COLO668 (cell line): ENCODE data around the gene USP37.

Source experiments
- DNase-seq: peaks from one replicate; lab custom pipeline; 2025; ENCODE audit not compliant: unreplicated experiment; lab: John Stamatoyannopoulos, UW

Gene USP37

DNA sequence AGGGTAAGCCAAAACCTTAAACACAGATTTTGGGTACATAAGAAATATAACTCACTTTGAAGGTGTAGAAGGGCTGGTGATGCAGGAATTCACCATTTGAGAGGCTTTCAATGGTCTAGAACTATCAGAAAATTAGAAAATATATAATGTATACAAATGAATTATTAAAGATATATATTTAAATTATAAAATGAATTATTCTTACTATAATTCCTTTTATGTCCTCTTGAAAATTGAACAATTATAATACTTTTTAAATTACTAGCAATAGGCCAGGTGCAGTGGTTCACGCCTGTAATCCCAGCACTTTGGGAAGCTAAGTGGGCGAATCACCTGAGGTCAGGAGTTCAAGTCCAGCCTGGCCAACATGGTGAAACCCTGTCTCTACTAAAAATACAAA, 88.6 kb downstream of the USP37 start:
- DNase-seq, result no peak

DNA sequence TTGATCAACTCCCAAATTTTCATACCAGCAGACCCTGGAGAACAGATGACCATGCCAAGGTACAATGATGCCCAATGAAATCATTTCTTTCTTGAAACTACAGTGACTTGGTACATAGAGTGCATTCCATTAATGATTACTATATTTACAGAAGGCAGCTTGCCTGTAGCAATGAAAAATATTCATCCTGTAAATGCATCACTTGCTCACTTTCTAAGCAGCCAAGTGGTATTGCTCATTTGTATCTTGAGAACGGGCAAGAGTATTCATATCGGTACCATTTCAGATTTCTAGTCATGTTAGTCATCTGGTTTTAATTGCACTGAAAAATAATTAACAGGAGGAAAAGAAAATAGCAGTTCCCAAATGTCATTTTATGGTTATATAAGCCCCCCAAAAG, 89.6 kb downstream of the USP37 start:
- no peak for DNase-seq

DNA sequence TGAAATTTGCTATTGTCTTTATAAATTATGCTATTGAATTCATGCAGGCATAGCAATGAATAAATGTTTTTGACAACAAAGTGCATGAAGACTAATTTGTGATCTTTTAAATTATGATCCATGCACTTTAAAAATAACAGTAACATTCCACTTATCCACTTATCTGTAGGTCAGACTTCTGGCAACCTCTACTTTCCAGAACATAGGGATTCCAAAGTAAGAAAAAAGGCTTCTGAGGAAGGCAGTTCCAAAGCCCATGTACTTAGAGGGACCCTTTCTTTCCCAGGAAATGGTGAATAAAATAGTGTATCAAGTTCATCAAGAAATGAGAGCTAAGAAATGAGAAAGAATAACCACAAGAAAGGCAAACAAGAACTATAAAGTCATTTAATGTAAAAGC, 90.9 kb downstream of the USP37 start:
- DNase-seq, result no peak

DNA sequence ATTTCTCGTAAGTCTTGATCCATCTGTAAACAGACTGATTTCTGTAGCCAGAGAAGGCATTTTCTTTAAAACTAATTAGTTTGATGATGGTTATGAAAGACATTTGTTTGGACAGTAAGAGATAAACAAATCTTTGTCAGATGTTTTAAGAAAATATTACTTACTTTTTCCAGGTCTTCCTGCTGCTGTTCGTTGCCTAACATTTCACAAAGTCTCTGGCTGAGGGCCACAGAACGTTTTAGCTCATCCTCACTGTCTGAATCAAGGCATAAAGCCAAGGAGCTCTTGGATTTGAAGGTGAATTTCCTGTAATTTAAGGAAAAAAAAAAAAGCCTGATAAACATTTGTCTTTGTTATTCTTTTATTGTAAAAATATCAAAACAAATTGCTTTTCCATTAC, 91.5 kb downstream of the USP37 start:
- DNase-seq, result no peak

DNA sequence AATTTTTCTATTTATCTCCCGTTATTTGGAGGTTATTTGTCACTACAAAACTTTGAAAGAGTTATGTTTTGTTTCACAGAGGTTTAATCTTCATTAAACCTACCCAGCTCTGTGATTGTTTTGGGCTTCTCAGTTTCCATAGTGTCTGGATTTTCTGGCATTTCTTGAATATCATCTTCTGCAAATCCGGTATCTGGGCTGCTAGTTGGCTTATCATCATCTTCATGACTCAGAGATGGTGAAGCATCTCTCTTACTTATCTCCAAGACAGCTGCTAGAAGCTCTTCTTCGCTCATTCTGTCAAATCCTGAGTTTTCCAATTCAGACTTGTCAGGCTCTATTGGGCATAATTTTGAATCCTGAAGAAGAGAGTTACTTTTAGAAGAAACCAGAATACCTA, 93.6 kb downstream of the USP37 start:
- DNase-seq, result no peak

DNA sequence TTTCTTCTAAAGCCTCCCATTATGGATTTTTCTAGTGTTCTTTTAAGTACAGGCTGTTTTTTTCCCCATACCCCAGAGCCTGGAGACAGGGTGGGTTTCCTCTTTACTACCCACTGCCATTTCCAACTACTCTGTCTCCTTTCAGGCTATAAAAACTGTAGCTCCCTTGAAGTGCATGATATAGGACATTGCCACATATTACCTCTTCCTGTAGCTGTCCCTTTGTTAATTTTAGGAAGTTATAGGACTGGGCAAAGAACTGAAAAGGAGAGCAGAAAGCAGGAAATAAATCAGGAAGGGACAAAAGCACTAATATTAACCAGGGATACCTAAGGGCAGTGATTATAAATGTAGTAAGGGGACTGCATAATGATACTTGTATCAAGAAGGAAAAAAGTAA, 95.2 kb downstream of the USP37 start:
- no peak for DNase-seq

DNA sequence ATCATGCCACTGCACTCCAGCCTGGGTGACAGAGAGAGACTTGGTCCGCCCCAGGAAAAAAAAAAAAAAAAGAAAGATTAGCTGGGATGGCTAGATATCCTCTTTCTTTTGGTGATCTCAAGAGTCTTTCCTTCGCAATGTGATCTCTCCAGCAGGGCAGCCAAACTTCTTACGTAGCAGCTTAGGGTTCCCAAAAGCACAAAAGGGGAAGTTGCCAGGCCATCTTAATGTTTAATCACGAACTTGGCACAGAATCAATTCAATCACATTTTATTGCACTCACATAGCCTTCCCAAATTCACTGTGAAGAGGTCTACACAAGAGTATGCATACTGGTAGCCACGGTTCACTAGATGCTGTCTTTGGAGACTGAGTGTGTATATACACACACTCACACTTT, 96.2 kb downstream of the USP37 start:
- DNase-seq, result no peak

DNA sequence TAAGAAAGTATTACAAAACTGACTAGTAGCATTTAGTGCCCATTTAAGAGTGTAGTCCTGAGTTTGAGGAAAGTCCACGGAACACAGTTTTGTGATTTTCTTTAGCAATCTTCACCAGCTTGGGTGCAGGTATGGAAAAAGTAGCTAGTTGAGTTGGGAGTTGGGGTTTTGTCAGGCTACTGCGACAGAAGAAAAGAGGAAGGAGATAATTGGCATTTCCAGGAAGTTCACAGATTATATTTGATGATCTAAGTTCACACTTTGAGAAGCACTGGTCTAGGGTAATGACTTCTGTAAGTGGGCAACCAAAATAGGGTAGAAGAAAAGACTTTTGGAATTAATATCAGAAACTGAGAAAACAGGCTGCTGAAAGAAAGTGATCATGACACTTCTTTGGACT, 97.1 kb downstream of the USP37 start:
- no peak for DNase-seq

DNA sequence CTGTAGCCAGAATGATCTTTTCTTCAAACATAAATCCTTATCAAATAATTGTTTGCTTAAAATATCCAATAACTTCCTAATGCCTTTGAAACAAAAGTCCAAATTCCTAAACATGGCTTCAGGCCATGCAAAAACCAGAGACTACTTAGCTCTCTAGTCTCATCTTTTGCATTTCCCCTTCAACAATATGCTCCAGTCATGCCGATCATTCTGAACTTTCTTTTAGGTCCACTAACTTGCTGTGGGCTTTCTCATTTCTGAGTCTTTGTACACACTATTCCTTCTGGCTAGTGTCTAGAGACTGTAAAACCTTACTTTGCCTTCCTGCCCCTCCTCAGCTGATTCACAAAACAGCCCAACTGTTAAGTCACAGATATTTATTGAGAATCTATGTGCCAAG, 97.7 kb downstream of the USP37 start:
- no peak for DNase-seq

DNA sequence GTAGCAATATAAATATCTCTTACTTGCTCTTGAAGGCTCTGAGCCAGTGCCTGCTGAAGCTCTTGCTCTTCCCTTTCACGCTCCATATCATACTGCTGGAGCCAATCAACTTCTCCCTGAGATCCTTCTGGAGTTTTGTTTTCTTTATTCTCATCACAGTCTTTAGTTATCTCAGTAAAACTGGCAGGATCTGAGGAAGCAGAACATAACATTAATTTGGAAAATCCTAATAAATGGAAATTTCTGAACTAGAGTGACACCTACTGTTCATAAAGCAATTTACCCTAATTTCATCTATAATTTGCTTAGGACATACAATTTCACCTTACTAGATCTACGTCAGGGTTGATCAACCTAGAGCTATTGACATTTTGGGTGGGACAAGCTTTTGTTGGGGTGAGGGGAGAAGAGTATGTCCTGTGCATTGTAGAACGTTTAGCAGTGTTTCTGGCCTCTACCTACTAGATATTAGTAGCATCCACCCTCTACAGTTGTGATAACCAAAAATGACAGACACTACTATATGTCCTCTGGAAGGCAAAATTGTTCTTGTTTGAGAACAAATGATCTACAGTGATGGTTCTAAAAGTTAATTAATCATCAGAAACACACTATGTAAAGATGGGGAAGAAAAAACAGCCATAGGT, 102.0 kb downstream of the USP37 start:
- no peak for DNase-seq

DNA sequence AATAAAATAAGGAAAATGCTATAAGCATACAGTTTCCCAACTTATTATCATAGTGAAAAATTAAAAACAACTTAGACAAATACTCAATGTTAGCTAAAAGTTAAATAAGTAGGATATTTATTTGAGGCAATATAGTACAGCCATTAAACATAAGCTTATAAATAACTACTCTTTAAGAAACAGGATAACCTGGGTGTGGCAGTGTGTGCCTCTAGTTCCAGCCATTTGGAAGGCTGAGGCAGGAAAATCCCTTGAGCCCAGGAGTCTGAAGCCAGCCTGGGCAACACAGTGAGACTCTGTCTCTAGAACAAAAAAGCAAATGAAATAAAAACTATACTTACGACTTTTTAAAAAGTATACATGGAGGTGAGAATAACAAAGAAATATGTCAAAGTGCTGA, 109.6 kb downstream of the USP37 start:
- no peak for DNase-seq

DNA sequence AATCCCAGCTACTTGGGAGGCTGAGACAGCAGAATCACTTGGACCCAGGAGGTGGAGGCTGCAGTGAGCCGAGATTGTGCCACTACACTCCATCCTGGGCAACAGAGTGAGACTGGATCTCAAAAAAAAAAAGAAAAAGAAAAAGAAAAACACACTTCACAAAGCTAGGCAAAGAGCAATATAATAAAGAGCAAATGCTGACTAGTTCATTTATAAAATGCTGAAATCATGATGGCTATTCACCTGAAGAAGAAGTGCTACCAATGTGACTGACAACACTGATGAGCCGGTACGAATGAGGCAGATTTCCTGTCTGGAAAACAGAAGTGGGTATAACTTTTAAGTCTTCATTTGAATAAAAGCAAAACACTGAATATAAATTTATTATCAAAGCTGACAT, 111.3 kb downstream of the USP37 start:
- no peak for DNase-seq

DNA sequence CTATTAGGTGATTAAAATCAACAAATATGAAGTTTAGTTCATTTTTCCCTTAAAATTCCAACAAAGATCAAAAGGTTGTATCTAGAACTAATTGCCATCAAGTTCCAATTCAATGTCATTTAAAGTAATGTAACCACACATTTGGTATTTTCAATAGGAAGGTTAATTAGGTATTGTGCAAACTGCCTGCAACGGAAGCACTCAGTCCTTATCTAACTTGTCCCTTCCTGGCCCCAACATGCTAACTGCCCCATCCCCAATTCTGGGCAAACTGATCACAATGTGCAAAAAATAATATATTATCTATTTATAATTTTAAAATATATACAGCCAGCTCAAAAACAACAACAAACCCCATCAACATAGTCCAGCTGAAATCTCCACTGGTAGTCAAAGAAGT, 116.1 kb downstream of the USP37 start:
- no peak for DNase-seq

DNA sequence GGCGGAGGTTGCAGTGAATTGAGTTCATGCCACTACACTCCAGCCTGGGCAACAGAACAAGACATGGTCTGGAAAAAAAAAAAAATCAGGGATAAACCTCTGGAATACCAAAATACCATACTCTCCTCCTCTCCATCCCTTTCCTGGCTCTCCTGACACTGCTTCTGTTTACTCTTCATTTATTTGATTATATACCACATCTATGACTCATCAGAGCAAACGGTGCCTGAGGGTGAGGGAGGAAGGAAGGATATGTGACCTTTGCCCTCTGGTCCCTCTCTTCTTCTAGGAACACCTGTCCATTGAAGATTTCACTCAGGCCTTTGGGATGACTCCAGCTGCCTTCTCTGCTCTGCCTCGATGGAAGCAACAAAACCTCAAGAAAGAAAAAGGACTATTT, 119.2 kb downstream of the USP37 start:
- DNase-seq, result peak; percentile 57

DNA sequence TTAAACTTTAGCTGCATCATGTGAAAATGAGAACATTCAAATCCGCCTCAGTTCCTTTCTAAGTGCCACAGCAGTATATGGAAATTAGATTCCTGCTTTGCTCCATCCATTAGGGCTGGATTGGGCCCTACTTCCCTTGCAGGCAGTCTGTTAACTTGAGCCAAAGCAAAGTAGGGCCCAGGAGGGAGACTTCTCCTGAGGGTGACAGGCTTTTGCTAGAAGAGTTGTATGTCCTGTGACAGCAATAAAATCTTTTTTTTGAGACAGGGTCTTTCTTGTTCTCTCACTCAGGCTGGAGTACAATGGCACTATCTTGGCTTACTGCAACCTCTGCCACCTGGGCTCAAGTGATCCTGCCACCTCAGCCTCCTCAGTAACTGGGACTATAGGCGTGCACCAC, 121.1 kb downstream of the USP37 start:
- no peak for DNase-seq

DNA sequence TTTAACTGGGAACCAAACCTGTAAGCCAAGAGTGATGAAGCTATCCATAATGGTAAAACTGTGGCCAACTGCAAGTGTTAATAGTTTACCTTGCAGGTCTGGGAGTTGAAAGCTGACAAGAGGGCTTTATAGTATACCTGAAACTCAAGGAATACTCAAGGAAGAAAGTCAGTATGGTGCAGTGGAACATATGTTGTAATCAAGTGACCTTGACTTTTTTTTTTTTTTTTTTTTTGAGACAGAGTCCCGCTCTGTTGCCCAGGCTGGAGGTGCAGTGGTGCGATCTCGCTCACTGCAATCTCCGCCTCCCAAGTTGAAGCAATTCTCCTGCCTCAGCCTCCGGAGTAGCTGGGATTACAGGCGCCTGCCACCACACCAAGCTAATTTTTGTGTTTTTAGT, 121.6 kb downstream of the USP37 start:
- DNase-seq, result no peak

DNA sequence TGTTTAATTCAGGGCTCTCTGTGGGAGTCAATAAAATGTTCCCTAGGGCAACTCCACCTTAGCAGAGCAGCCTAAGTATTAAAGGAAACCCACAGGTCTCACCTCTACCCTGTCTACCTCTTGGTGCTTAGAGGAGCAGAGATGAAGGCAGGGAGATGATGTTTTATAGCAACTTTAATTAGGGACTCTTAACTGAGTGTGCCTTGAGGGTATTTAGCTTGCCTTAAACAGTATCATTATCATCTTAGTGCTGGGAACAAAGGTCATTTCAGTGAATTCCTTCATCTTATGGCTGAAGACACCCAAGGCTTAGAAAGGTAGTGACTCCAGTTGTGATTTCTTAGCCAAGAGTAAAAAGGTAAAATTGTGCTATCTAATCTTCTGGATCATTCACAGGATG, 122.5 kb downstream of the USP37 start:
- no peak for DNase-seq

DNA sequence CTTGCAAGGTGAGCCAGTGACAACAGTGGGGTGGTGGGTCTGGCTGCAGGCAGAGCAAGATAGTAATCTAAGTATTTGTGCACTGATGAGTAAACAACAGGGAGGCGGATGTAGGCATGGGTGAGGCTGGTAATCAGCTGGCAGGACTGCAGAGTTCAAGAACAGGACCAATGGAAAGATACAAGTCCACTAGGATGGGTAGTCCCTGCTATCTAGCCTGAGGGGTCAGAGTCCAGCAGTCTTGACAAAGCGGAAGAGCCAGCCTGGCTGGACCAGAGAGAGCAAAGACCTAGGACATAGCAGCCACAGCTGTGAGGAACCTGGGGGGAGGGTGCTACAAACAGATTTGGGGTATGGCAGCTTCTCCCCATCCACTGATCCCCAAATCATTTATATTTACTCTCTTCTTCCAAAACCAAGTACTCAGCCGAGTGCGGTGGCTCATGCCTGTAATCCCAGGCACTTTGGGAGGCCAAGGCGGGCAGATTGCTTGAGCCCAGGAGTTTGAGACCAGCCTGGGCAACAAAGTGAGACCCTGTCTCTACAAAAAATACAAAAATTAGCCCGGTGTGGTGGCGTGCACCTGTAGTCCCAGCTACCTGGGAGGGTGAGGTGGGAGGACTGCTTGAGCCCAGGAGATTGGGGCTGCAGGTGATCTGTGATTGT, 123.3 kb downstream of the USP37 start:
- no peak for DNase-seq

DNA sequence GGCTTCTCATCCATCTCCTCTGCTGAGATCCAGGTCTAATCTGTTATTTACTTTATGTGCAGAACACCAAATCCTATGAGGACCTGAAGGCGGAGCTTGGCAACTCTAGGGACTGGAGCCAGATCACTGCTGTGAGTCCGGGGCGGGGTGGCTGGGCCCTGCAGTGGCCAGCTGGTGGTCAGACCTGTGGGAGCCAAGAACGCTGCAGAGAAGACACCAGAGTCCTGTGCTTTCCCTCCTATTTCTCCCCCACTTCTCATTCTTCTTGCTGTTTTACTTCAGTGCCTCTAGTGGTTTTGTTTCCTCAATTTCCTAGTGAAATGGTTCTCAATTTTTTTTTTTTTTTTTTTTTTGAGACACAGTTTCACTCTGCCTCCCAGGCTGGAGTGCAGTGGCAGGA, 129.6 kb downstream of the USP37 start:
- no peak for DNase-seq

DNA sequence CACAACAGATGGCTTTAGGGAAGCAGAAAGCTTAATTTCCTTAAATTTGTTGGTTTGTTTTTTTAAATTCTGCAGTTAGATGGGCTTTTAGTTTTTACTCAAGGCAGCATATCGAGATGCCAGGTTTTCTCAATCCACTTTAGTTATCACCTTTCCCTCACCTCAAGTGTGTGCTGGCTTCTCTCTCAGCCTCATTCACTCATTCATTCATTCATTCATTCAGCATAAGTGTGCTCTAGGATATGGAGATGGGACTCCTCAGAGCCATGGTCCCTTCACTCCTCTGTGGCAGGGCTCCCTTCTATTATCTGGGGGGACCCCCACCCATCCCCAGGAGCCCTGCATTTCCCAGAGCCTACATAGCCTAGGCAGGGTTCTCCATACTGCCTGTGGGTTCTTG, 130.2 kb downstream of the USP37 start:
- DNase-seq, result no peak

DNA sequence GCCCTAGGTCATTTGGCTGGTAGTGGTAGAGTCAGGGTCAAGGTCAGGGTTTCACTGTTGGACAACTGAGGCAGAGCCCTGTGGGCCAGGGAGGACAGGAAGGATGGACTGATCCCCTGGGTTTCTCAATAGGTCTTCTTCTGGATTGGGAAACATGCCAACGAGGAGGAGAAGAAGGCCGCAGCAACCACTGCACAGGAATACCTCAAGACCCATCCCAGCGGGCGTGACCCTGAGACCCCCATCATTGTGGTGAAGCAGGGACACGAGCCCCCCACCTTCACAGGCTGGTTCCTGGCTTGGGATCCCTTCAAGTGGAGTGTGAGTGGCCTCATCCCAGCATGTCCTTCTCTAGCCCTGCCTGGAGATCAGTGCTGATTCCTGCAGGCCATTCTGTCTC, 131.2 kb downstream of the USP37 start:
- no peak for DNase-seq

DNA sequence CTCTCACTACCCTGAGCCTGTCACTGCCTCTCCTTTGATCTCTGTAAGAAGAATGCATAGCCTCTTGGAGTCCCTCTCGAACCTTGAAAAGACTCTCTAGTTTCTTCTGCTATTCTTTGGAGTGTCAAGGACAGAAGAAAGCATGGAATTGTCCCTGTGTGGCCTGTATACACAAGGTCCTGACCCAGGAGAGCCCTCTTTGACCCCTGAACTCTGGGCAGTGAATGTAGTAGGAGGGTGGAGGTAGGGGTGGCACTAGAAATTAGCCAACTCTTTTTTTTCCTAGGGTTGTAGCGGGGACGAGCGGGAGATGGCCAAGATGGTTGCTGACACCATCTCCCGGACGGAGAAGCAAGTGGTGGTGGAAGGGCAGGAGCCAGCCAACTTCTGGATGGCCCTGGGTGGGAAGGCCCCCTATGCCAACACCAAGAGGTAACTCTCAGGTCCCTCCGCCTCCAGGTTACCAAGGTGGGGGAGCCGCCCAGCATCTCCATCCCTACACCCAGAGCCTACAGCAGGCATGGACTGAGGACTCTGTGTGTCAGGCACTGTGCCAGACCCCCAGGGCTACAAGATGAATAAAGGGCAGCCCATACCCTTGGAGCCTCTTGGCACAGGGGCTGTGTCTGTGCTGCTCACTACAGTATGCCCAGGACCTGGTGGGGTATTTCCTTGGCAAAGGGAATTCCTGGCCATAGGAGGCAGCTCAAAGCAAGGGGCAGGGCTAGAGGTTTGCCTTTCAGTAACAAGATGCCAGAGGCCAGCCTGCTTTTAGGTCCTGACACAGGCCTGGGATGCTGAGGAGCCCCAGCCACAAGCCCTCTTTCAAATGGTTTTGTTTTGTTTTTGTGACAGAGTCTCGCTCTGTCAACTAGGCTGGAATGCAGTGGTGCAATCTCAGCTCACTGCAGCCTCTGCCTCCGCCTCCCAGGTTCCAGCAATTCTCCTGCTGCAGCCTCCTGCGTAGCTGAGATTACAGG, 132.9 kb downstream of the USP37 start:
- no peak for DNase-seq
